ENCODE measurements around the gene SLC35B1.
"Not testable (repeated sequence)": the region's sequence is repeated elsewhere in the genome, so short reads cannot be mapped to it uniquely, and the experiment has no call there.

SLC35B1 gene

GRCh38 chr17:49734515-49735490, 27.0 kb upstream of the SLC35B1 start:
- no peak for DNase-seq (ENCODE audit: low read depth, low spot score)

GRCh38 chr17:49731435-49731831, 23.7 kb upstream of the SLC35B1 start:
- DNase-seq (ENCODE audit: low read depth, low spot score), result no peak

GRCh38 chr17:49730785-49731434, 23.1 kb upstream of the SLC35B1 start:
- no peak for DNase-seq (ENCODE audit: low read depth, low spot score)

GRCh38 chr17:49730078-49730784, 22.5 kb upstream of the SLC35B1 start:
- peak; percentile 92 for DNase-seq (ENCODE audit: low read depth, low spot score)

- DNase-seq (ENCODE audit: low read depth, low spot score), result no peak
Observed at GRCh38 chr17:49729069-49729468, 21.3 kb upstream of the SLC35B1 start.

- DNase-seq (ENCODE audit: low read depth, low spot score), result no peak
Observed at GRCh38 chr17:49728425-49728824, 20.7 kb upstream of the SLC35B1 start.

GRCh38 chr17:49727380-49727779, 19.6 kb upstream of the SLC35B1 start:
- DNase-seq (ENCODE audit: low read depth, low spot score), result no peak

- DNase-seq (ENCODE audit: low read depth, low spot score), result no peak
Observed at GRCh38 chr17:49725452-49726130, 17.8 kb upstream of the SLC35B1 start.

GRCh38 chr17:49724552-49724951, 16.8 kb upstream of the SLC35B1 start:
- DNase-seq (ENCODE audit: low read depth, low spot score), result not testable (repeated sequence)

GRCh38 chr17:49723423-49723822, 15.7 kb upstream of the SLC35B1 start:
- DNase-seq (ENCODE audit: low read depth, low spot score), result no peak

GRCh38 chr17:49722066-49722465, 14.3 kb upstream of the SLC35B1 start:
- DNase-seq (ENCODE audit: low read depth, low spot score), result no peak

- DNase-seq (ENCODE audit: low read depth, low spot score), result peak; percentile 28
Observed at GRCh38 chr17:49717371-49717861, 9.7 kb upstream of the SLC35B1 start.

GRCh38 chr17:49716668-49717364, 9.1 kb upstream of the SLC35B1 start:
- DNase-seq (ENCODE audit: low read depth, low spot score), result no peak

- no peak for DNase-seq (ENCODE audit: low read depth, low spot score)
Observed at GRCh38 chr17:49715717-49716279, 8.0 kb upstream of the SLC35B1 start.

GRCh38 chr17:49715216-49715615, 7.5 kb upstream of the SLC35B1 start:
- DNase-seq (ENCODE audit: low read depth, low spot score), result no peak

- DNase-seq (ENCODE audit: low read depth, low spot score), result no peak
Observed at GRCh38 chr17:49708515-49709183, 885 bp upstream of the SLC35B1 start.

- DNase-seq (ENCODE audit: low read depth, low spot score), result no peak
Observed at GRCh38 chr17:49707246-49707607, 537 bp downstream of the SLC35B1 start.

GRCh38 chr17:49705254-49705653, 2.5 kb downstream of the SLC35B1 start:
- no peak for DNase-seq (ENCODE audit: low read depth, low spot score)

- DNase-seq (ENCODE audit: low read depth, low spot score), result peak; percentile 73
Observed at GRCh38 chr17:49703557-49704277, 4.0 kb downstream of the SLC35B1 start.

Data from astrocyte of the hippocampus (primary cell).